NT2/D1 (cell line): ENCODE measurements around the gene PPARGC1A.

ENCODE experiments used
- DNase-seq: peaks from one replicate; pipeline ENCODE4 v3.0.0-alpha.2; 2011; ENCODE audit warnings: low read depth, low spot score
- H3K27me3 ChIP-seq: 2 replicates; pipeline ENCODE4 v1.6.0; 2011; ENCODE audit warnings: mild to moderate bottlenecking; ENCODE audit not compliant: insufficient read length, insufficient read depth
- H3K36me3 ChIP-seq: 2 replicates; pipeline ENCODE4 v1.6.1; 2011; ENCODE audit warnings: mild to moderate bottlenecking, low read length, mixed read lengths; ENCODE audit not compliant: insufficient read depth, insufficient read length
- H3K4me1 ChIP-seq: 2 replicates; pipeline ENCODE4 v1.5.1; 2011; ENCODE audit not compliant: insufficient read depth, insufficient read length
- H3K4me3 ChIP-seq: 2 replicates; pipeline ENCODE4 v1.5.1; 2011; ENCODE audit warnings: low read depth; ENCODE audit not compliant: insufficient read length
- H3K9ac ChIP-seq: 2 replicates; pipeline ENCODE4 v1.6.0; 2011; ENCODE audit warnings: low read depth; ENCODE audit not compliant: insufficient read length
- H3K9me3 ChIP-seq: 2 replicates; pipeline ENCODE4 v1.5.1; 2011; ENCODE audit warnings: mild to moderate bottlenecking, low read length; ENCODE audit not compliant: insufficient read depth
- SUZ12 ChIP-seq: IDR thresholded peaks from 2 replicates; pipeline ENCODE4 v1.6.1; 2011; ENCODE audit not compliant: insufficient read length, insufficient read depth; ENCODE audit errors: extremely low read depth
- YY1 ChIP-seq: IDR thresholded peaks from 2 replicates; pipeline ENCODE4 v1.6.1; 2011; ENCODE audit not compliant: insufficient read length, insufficient read depth
- ZNF274 ChIP-seq: IDR thresholded peaks from 2 replicates; pipeline ENCODE4 v1.6.1; 2011; ENCODE audit warnings: mild to moderate bottlenecking, low read depth, low read length

The PPARGC1A gene

GRCh38 chr4:23782778-23783437 lies 106.9 kb downstream of the PPARGC1A start:
- Histone ChIP-seq H3K4me3 (no peak overlapping the region), H3K36me3 (no peaks in the 10 kb centered on the region), H3K27me3 (no peaks in the 10 kb centered on the region), H3K4me1 (no peaks in the 10 kb centered on the region), H3K9ac (no peak overlapping the region), H3K9me3 (peaks cover 5% of the 10 kb centered on the region; the same call in 1 of the 2 replicates)
- no peak for DNase-seq
- no peak for TF ChIP-seq SUZ12
- no peak for TF ChIP-seq ZNF274
- no peak for TF ChIP-seq YY1

DNA sequence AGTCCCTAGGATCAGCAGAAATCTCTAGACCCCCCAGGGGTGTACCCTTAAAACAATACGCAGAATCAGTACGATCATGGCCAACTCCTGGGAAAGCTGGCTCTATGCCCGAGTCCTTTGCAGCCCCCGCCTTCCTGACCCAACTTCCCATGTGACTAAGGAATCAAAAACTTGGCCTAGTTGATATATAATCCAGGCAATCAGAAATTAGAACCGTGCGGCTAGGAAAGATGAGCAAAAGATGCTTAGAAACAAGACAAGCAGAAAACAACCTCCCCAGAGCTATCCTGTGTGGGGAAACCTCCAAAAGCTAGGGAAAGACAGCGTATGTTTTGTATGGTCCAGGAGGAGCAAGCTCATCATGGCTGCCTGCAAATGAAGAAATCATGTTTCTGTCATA lies 110.0 kb downstream of the PPARGC1A start:
- H3K27me3 ChIP-seq, result no peaks in the 10 kb centered on the region
- no peak for DNase-seq
- peaks cover 5% of the 10 kb centered on the region; the same call in 1 of the 2 replicates for H3K9me3 ChIP-seq
- H3K9ac ChIP-seq, result no peak overlapping the region
- peaks cover 2% of the 10 kb centered on the region for H3K4me1 ChIP-seq
- H3K4me3 ChIP-seq, result no peak overlapping the region
- TF ChIP-seq SUZ12, result no peak
- TF ChIP-seq YY1, result no peak
- TF ChIP-seq ZNF274, result no peak
- H3K36me3 ChIP-seq, result no peaks in the 10 kb centered on the region

- H3K27me3 ChIP-seq, result no peaks in the 10 kb centered on the region
- H3K9ac ChIP-seq, result no peak overlapping the region
- H3K4me1 ChIP-seq, result peaks cover 2% of the 10 kb centered on the region
- peaks cover 5% of the 10 kb centered on the region; the same call in 1 of the 2 replicates for H3K9me3 ChIP-seq
- H3K36me3 ChIP-seq, result no peaks in the 10 kb centered on the region
- TF ChIP-seq YY1, result no peak
- TF ChIP-seq SUZ12, result no peak
- TF ChIP-seq ZNF274, result no peak
- DNase-seq, result no peak
- H3K4me3 ChIP-seq, result no peak overlapping the region
Measured at GRCh38 chr4:23779422-23779821, 110.4 kb downstream of the PPARGC1A start.

- Histone ChIP-seq H3K27me3 (no peaks in the 10 kb centered on the region), H3K4me3 (no peak overlapping the region), H3K9ac (no peak overlapping the region), H3K36me3 (no peaks in the 10 kb centered on the region), H3K9me3 (no peaks in the 10 kb centered on the region), H3K4me1 (peaks cover 2% of the 10 kb centered on the region)
- DNase-seq, result no peak
- TF ChIP-seq SUZ12 (no peak), ZNF274 (no peak), YY1 (no peak)
Measured at GRCh38 chr4:23775694-23776093, 114.2 kb downstream of the PPARGC1A start.

DNA sequence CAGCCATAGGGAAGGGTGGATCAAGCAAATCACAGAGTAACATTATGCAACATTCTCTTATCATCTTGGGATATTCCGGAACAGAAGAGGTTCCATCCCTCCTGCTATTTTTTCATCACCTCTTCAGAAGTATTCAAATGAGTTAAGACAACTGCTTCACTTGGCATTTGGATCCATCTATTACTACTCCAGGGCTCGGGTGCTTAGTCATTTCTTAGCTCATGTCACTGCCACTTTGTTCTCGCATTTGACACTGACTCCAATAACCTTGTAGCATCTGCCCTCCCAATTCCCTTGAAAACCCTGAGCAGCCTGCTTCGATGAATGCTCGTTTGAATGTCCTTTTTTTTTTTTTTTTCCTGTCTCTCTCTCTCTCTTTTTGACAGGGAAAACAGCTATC lies 114.9 kb downstream of the PPARGC1A start:
- Histone ChIP-seq H3K36me3 (no peaks in the 10 kb centered on the region), H3K9ac (no peak overlapping the region), H3K27me3 (no peaks in the 10 kb centered on the region), H3K4me1 (peaks cover 2% of the 10 kb centered on the region), H3K9me3 (no peaks in the 10 kb centered on the region), H3K4me3 (no peak overlapping the region)
- TF ChIP-seq ZNF274 (no peak), YY1 (no peak), SUZ12 (no peak)
- no peak for DNase-seq

DNA sequence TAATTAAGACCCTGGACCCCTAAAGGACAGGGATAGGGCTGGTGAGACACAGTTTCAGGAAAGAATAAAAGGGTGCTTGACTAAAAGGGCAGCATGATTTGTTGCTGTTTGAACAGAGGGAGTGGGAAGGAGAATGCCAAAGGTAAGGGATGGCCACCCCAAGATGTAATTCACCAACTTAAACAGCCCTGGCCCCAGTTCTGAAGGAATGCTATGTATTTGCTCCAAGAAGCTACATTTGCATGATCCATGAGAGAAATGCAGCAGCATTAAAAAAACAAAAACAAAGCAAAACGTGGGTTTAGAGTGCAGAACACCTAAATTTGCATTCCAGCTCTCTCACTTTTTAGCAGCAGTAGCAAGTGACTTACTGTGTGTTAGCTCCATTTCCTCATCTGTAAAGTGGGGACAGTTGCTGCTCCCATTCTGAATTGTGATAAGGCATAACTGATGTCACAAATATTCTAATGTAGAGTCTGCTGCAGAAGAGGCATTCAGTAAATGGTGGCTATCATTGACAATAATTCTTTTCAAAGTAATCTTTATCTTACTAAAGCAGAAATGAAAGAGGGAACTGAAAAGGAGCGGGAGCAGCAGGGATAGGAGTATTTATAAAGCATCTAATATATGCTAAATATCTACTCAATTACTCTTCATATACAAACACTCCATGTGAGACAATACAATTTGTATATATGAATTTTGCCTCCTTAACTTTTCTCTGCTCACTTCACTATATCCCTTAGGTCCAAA lies 115.8 kb downstream of the PPARGC1A start:
- Histone ChIP-seq H3K4me1 (peaks cover 2% of the 10 kb centered on the region), H3K27me3 (no peaks in the 10 kb centered on the region), H3K9me3 (no peaks in the 10 kb centered on the region), H3K36me3 (no peaks in the 10 kb centered on the region), H3K4me3 (no peak overlapping the region), H3K9ac (no peak overlapping the region)
- DNase-seq, result peak; percentile 15
- TF ChIP-seq YY1 (no peak), ZNF274 (no peak)

GRCh38 chr4:23770011-23770410 lies 119.8 kb downstream of the PPARGC1A start:
- Histone ChIP-seq H3K4me3 (no peak overlapping the region), H3K27me3 (no peaks in the 10 kb centered on the region), H3K9ac (no peak overlapping the region), H3K4me1 (no peaks in the 10 kb centered on the region), H3K36me3 (no peaks in the 10 kb centered on the region), H3K9me3 (no peaks in the 10 kb centered on the region)
- no peak for DNase-seq
- TF ChIP-seq ZNF274, result no peak
- no peak for TF ChIP-seq YY1
- TF ChIP-seq SUZ12, result no peak

DNA sequence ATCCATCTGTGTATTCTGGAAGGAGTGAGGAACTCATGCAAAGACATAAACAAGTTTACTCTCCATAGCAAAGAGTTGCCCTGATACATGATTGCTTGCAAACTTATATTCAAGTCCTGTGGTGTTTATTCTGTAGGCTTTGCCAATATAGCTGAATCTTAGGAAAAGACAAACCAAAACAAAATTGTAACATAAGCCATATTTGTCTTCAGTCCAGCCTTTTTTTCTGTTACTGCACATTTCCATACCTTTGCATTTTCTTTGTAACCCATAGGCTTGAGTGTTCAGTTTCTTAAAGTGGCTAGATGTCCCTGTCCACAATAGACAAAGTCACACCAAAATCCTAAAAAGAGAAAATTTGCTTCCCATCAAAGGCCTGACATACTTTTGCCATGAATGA lies 120.4 kb downstream of the PPARGC1A start:
- H3K9me3 ChIP-seq, result no peaks in the 10 kb centered on the region
- H3K4me3 ChIP-seq, result no peak overlapping the region
- no peaks in the 10 kb centered on the region for H3K27me3 ChIP-seq
- no peak overlapping the region for H3K9ac ChIP-seq
- TF ChIP-seq ZNF274 (no peak), YY1 (no peak), SUZ12 (no peak)
- no peak for DNase-seq
- no peaks in the 10 kb centered on the region for H3K36me3 ChIP-seq
- no peaks in the 10 kb centered on the region for H3K4me1 ChIP-seq
